GM23338 (cell line): ENCODE measurements around the gene RUNX1. TPM values are rescaled to one million over a fixed set of nuclear protein-coding genes. Genes with fewer than 3 reads are reported as not detected.

Source experiments
- ATAC-seq: fragments of 200-7000 bp; cut with Tn5 transposase; 3 replicates; pipeline ENCODE4 v1.9.1; 2020
- DNase-seq: peaks from one replicate; pipeline ENCODE4 v3.0.0-alpha.2; 2015; ENCODE audit warnings: low spot score
- H2AFZ ChIP-seq: fragments of 200-600 bp; sonication (generic); 2 replicates; pipeline ENCODE4 v1.8.0; 2016; ENCODE audit warnings: antibody characterized with exemption, mild to moderate bottlenecking, moderate library complexity
- H3F3A ChIP-seq: fragments of 200-600 bp; sonication (generic); replicated peaks from 2 replicates; pipeline ENCODE4 v1.8.0; 2017; ENCODE audit warnings: antibody characterized with exemption, mixed run types, low read depth
- H3K27ac ChIP-seq: fragments of 200-600 bp; sonication (generic); 2 replicates; pipeline ENCODE4 v1.6.1; 2016; ENCODE audit warnings: low read depth
- H3K27me3 ChIP-seq: fragments of 200-600 bp; sonication (generic); 2 replicates; pipeline ENCODE4 v1.8.0; 2016; ENCODE audit warnings: mild to moderate bottlenecking, mixed run types, moderate library complexity; ENCODE audit not compliant: insufficient read depth
- H3K36me3 ChIP-seq: fragments of 200-600 bp; sonication (generic); 2 replicates; pipeline ENCODE4 v1.8.0; 2016; ENCODE audit warnings: mild to moderate bottlenecking; ENCODE audit not compliant: insufficient read depth
- H3K4me1 ChIP-seq: fragments of 200-600 bp; sonication (generic); 2 replicates; pipeline ENCODE4 v1.8.0; 2016; ENCODE audit warnings: mild to moderate bottlenecking, moderate library complexity; ENCODE audit not compliant: insufficient read depth
- H3K4me2 ChIP-seq: fragments of 200-600 bp; sonication (generic); 2 replicates; pipeline ENCODE4 v1.7.1; 2017; ENCODE audit warnings: mixed run types
- H3K4me3 ChIP-seq: fragments of 200-600 bp; sonication (generic); 2 replicates; pipeline ENCODE4 v1.6.1; 2016; ENCODE audit warnings: mixed run types
- H3K79me2 ChIP-seq: fragments of 200-600 bp; sonication (generic); replicated peaks from 2 replicates; pipeline ENCODE4 v1.8.0; 2017; ENCODE audit warnings: mild to moderate bottlenecking; ENCODE audit not compliant: insufficient read depth
- H3K9me2 ChIP-seq: fragments of 200-600 bp; sonication (generic); 2 replicates; pipeline ENCODE4 v1.8.0; 2017; ENCODE audit not compliant: insufficient read depth
- H4K20me1 ChIP-seq: fragments of 200-600 bp; sonication (generic); replicated peaks from 2 replicates; pipeline ENCODE4 v1.8.0; 2017; ENCODE audit warnings: mild to moderate bottlenecking; ENCODE audit not compliant: insufficient read depth
- H3K27ac Mint-ChIP-seq: 2 replicates; pipeline ENCODE4 v1.8.0; 2020; ENCODE audit warnings: inconsistent platforms, mild to moderate bottlenecking, moderate library complexity, mixed read lengths
- H3K27me3 Mint-ChIP-seq: 3 replicates; pipeline ENCODE4 v1.8.0; 2022; ENCODE audit warnings: low read depth, mild to moderate bottlenecking, moderate library complexity, mixed read lengths, inconsistent platforms; ENCODE audit not compliant: insufficient read depth, poor library complexity
- H3K36me3 Mint-ChIP-seq: 3 replicates; pipeline ENCODE4 v1.8.0; 2021; ENCODE audit warnings: low read depth, mild to moderate bottlenecking, inconsistent platforms, moderate library complexity, mixed read lengths
- H3K4me1 Mint-ChIP-seq: 3 replicates; pipeline ENCODE4 v1.8.0; 2020; ENCODE audit warnings: mild to moderate bottlenecking, inconsistent platforms, mixed read lengths
- H3K4me3 Mint-ChIP-seq: 3 replicates; pipeline ENCODE4 v1.8.0; 2021; ENCODE audit warnings: moderate library complexity, mild to moderate bottlenecking, inconsistent platforms, mixed read lengths
- H3K9me3 Mint-ChIP-seq: 3 replicates; pipeline ENCODE4 v1.8.0; 2020; ENCODE audit warnings: moderate library complexity, mild to moderate bottlenecking, inconsistent platforms, mixed read lengths
- CREB1 ChIP-seq: fragments of 250-450 bp; sonication (Bioruptor Pico); IDR thresholded peaks from 2 replicates; pipeline ENCODE4 v1.5.0; 2020; ENCODE audit warnings: low read depth, mild to moderate bottlenecking, moderate library complexity
- CTCF ChIP-seq, 2 experiments: fragments of 200-600 bp in 1 of 2; sonication (generic) in 1 of 2; conservative IDR thresholded peaks; 2 replicates each; pipeline versions ENCODE4 v1.5.1 to v1.6.1; 2016 to 2017; ENCODE audit warnings: antibody characterized with exemption in 2 of 2, low read depth in 2 of 2, mild to moderate bottlenecking in 2 of 2, moderate library complexity in 1 of 2
- EZH2 ChIP-seq: fragments of 200-600 bp; sonication (generic); IDR thresholded peaks from one replicate; pipeline ENCODE4 v1.8.0; 2017; ENCODE audit warnings: antibody characterized with exemption, mild to moderate bottlenecking, low read depth; ENCODE audit not compliant: unreplicated experiment
- EZH2phosphoT487 ChIP-seq: fragments of 200-600 bp; sonication (generic); IDR thresholded peaks from one replicate; pipeline ENCODE4 v1.8.1; 2018; ENCODE audit warnings: antibody characterized with exemption; ENCODE audit not compliant: unreplicated experiment
- JUNB ChIP-seq: IDR thresholded peaks from one replicate; pipeline ENCODE4 v1.6.1; 2016; ENCODE audit warnings: antibody characterized with exemption; ENCODE audit not compliant: unreplicated experiment
- NANOG ChIP-seq: IDR thresholded peaks from 2 replicates; pipeline ENCODE4 v1.6.1; 2016; ENCODE audit warnings: antibody characterized with exemption, borderline replicate concordance
- POLR2AphosphoS5 ChIP-seq: IDR thresholded peaks from 2 replicates; pipeline ENCODE4 v1.6.1; 2016; ENCODE audit warnings: antibody characterized with exemption, low read depth
- REST ChIP-seq: IDR thresholded peaks from one replicate; pipeline ENCODE4 v1.6.1; 2018; ENCODE audit warnings: antibody characterized with exemption; ENCODE audit not compliant: unreplicated experiment
- STAT1 ChIP-seq: IDR thresholded peaks from one replicate; pipeline ENCODE4 v1.6.1; 2016; ENCODE audit warnings: antibody characterized with exemption; ENCODE audit not compliant: unreplicated experiment
- ZNF114 ChIP-seq: fragments of 250-450 bp; sonication (Bioruptor Pico); IDR thresholded peaks from 2 replicates; pipeline ENCODE4 v1.5.0; 2020; ENCODE audit warnings: mild to moderate bottlenecking, moderate library complexity
- ZNF331 ChIP-seq: fragments of 250-450 bp; sonication (Bioruptor Pico); IDR thresholded peaks from 2 replicates; pipeline ENCODE4 v1.5.0; 2020; ENCODE audit warnings: low read depth, mild to moderate bottlenecking, moderate library complexity
- ZNF462 ChIP-seq: fragments of 250-450 bp; sonication (Bioruptor Pico); IDR thresholded peaks from 2 replicates; pipeline ENCODE4 v1.5.0; 2020; ENCODE audit warnings: mild to moderate bottlenecking, moderate library complexity
- polyA plus RNA-seq: library from polyadenylated mRNA; unstranded; fragments of >200 nt; fragmentation: Nextera tagmentation; extraction: Ambion mirVana; gene quantifications from 2 replicates; pipeline ENCODE4 v1.2.1, GENCODE V29; 2016
- total RNA-seq: library from RNA; depleted of rRNA; stranded (reverse); fragments of >200 nt; shearing (Covaris generic); gene quantifications from 2 replicates; pipeline ENCODE4 v1.2.3, GENCODE V29; 2014
- TF ChIP-seq, protein P1 (sequence below): IDR thresholded peaks from 2 replicates; pipeline ENCODE4 v1.6.1; 2016; ENCODE audit warnings: antibody characterized with exemption

The RUNX1 gene
- total and polyA plus RNA-seq, 2 experiments from 2014 or later = 0.29 to 1.1 TPM

GRCh38 chr21:35015435-35016024 is 33.6 kb downstream of the RUNX1 start:
- Mint-ChIP-seq H3K9me3 (no peaks in the 10 kb centered on the region), H3K4me3 (no peak overlapping the region), H3K36me3 (no peaks in the 10 kb centered on the region), H3K4me1 (peaks cover 7% of the 10 kb centered on the region; the same call in 1 of the 3 replicates), H3K27me3 (peaks cover 3% of the 10 kb centered on the region), H3K27ac (no peak overlapping the region)
- H3K27me3 ChIP-seq = no peaks in the 10 kb centered on the region
- H3K4me3 ChIP-seq = no peak overlapping the region
- no peaks in the 10 kb centered on the region for H4K20me1 ChIP-seq
- no peak overlapping the region for H3K27ac ChIP-seq
- TF ChIP-seq POLR2AphosphoS5 = no peak
- TF ChIP-seq ZNF114 (CRISPR knock-in tag) = no peak
- TF ChIP-seq NANOG = no peak
- no peak for TF ChIP-seq STAT1
- TF ChIP-seq JUNB = no peak
- TF ChIP-seq CREB1 (CRISPR knock-in tag) = no peak
- no peak for TF ChIP-seq REST
- TF ChIP-seq CTCF (conservative IDR thresholded peaks at IDR 0.05; ENCODE audit: low read depth in 2 of 2) = no peak
- TF ChIP-seq EZH2phosphoT487 = no peak
- no peak for TF ChIP-seq EZH2
- TF ChIP-seq ZNF331 = no peak
- no peak for TF ChIP-seq ZNF462
- TF ChIP-seq, protein P1, sequence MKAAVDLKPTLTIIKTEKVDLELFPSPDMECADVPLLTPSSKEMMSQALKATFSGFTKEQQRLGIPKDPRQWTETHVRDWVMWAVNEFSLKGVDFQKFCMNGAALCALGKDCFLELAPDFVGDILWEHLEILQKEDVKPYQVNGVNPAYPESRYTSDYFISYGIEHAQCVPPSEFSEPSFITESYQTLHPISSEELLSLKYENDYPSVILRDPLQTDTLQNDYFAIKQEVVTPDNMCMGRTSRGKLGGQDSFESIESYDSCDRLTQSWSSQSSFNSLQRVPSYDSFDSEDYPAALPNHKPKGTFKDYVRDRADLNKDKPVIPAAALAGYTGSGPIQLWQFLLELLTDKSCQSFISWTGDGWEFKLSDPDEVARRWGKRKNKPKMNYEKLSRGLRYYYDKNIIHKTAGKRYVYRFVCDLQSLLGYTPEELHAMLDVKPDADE = no peak
- no peaks in the 10 kb centered on the region for H3K36me3 ChIP-seq
- H3K79me2 ChIP-seq = no peaks in the 10 kb centered on the region
- H3K4me1 ChIP-seq = no peaks in the 10 kb centered on the region
- ATAC-seq (no peak), DNase-seq (no peak)
- H2AFZ ChIP-seq = no peak overlapping the region
- no peaks in the 10 kb centered on the region for H3F3A ChIP-seq
- no peaks in the 10 kb centered on the region; the same call in 1 of the 2 replicates for H3K9me2 ChIP-seq
- no peak overlapping the region for H3K4me2 ChIP-seq
